ENCODE results near the gene DEGS1.
"Not testable (repeated sequence)": the region's sequence is repeated elsewhere in the genome, so short reads cannot be mapped to it uniquely, and the experiment has no call there.

Gene DEGS1

DNA sequence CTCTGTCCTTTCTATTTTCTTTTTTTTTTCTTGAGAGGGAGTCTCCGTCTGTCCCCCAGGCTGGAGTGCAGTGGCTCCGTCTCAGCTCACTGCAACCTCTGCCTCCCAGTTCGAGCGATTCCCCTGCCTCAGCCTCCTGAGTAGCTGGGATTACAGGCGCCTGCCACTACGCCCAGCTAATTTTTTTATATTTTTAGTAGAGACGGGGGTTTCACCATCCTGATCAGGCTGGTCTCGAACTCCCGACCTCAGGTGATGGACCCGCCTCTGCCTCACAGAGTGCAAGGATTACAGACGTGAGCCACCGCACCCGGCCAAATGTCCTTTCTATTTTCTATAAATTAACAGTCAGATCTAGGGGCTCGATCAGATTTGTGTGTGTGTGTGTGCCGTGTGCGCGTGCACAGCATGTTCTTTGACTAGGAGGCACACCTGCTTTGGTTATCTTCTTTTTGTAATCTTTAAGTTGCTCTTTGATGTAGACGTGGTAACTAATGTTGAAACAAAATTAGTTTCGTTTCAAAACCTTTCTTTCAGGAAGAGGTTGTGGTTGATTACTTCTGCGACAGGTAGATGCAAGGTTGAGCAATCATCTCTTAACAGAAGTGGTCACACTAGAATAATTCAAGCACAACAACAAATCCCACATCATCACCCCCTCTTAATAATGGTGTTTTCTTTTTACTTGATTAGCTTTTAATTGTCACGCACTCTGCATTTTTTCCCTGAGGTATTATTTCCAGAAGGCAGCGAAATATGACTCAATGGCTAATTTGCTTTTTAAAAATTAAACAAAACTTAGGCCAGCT is 779 bp upstream of the DEGS1 start:
- peak; percentile 58 to 85 for DNase-seq

DNA sequence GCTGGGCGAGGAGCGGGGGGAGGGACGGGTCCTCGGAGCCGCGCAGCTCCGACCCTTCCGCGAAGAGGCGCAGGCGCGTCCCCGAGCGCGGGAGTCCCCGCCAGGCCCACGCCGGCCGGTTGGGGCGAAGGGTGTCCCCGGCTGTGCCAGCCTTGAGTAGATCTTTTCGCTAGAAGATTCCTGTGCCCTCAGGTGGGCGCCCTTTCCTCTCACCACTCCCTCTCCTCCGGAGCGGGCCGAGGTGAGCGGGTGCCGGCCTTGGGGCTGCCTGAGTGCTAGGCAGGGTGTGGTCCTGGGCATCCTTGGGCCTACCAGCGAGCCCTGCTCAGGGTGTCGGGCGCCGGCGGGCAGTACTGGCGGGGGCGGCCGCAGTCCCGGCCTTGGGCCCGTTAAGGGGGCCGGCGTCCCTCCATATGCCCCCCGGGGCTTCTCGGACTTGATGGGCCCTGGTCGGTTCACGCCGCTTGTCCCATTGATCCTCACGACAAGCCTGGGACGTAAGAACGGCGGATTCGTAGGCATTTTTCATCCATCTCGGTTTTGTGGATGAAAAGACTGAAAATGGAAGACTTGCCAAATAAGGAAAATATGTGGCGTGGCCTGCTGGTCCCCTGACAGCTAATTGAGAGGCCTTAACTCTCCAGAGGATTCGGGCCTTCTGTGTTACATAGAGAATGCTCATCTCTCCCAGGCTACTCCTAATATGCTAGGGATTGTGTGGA is 712 bp downstream of the DEGS1 start:
- peak; percentile 59 to 73 for DNase-seq

DNA sequence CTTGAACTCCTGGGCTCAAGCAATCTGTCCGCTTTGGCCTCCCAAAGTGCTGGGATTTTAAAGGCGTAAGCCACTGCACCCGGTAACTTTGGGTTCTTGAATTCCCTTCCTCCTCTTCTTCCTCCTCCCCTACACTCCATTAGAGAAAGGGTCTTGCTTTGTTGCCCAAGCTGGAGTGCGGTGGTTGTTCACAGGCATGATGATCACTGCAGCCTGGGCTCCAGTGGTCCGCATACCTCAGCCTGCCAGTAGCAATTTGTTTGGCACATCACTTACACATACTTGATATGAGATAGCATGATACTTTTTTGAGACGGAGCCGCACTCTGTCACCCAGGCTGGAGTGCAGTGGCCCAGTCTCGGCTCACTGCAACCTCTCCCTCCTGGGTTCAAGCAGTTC is 2.2 kb downstream of the DEGS1 start:
- no peak for DNase-seq

DNA sequence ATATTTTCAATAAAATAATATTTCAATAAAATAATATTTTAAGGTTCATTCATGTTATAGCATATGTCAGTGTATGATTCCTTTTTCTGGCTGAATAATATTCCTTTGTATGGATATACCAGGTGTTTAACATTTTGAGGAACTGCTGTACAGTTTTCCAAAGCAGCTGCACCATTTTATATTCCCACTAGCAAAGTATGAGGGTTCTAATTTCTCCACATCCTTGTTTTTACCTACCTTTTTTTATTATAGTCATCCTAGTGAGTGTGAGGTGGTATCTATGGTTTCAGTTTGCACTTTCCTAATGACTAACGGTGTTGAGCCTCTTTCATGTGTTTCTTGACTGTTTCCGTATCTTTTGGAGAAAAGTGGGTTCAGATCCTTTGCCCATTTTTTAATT is 5.2 kb downstream of the DEGS1 start:
- no peak for DNase-seq

DNA sequence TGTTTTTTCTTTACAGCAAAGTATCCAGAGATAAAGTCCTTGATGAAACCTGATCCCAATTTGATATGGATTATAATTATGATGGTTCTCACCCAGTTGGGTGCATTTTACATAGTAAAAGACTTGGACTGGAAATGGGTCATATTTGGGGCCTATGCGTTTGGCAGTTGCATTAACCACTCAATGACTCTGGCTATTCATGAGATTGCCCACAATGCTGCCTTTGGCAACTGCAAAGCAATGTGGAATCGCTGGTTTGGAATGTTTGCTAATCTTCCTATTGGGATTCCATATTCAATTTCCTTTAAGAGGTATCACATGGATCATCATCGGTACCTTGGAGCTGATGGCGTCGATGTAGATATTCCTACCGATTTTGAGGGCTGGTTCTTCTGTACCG is 6.5 kb downstream of the DEGS1 start:
- no peak for DNase-seq

DNA sequence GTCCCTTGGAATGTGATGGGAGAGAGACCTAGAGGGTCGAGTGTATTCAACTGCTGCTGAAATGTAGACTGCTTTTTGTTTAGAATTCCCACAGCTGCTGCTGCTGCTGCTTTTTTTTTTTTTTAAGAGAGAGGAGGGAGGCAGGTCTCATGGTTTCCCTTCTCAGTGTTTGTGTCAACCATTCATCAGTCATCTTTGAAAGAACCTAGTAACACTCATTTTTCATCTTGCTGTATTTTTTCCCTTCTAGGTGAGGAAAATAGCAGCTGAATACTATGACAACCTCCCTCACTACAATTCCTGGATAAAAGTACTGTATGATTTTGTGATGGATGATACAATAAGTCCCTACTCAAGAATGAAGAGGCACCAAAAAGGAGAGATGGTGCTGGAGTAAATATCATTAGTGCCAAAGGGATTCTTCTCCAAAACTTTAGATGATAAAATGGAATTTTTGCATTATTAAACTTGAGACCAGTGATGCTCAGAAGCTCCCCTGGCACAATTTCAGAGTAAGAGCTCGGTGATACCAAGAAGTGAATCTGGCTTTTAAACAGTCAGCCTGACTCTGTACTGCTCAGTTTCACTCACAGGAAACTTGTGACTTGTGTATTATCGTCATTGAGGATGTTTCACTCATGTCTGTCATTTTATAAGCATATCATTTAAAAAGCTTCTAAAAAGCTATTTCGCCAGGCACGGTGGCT is 9.2 kb downstream of the DEGS1 start:
- no peak for DNase-seq

DNA sequence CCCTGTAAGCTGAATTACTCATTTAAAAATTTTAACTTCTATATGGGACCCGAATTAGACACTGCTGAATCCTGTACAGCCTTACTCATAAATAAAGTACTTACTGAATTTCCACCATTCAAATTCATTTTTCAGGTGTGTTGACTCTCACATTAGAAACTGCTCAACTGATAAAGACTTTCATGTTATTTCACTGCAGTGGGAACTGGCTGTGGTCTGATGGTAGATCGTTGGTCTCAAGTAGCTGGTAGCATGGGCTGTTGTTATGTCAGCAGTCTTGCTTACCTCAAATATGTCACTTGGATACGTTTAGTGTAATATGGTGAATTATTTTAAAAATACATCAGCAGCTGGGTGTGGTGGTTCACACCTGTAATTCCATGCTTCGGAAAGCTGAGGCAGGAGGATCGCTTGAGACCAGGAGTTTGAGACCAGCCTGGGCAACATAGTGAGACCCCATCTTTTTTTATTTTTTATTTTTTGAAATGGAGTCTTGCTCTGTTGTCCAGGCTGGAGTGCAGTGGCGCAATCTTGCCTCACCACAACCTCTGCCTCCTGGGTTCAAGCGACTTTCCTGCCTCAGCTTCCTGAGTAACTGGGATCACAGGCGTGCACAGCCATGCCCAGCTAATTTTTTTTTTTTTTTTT is 10.4 kb downstream of the DEGS1 start:
- no peak for DNase-seq

DNA sequence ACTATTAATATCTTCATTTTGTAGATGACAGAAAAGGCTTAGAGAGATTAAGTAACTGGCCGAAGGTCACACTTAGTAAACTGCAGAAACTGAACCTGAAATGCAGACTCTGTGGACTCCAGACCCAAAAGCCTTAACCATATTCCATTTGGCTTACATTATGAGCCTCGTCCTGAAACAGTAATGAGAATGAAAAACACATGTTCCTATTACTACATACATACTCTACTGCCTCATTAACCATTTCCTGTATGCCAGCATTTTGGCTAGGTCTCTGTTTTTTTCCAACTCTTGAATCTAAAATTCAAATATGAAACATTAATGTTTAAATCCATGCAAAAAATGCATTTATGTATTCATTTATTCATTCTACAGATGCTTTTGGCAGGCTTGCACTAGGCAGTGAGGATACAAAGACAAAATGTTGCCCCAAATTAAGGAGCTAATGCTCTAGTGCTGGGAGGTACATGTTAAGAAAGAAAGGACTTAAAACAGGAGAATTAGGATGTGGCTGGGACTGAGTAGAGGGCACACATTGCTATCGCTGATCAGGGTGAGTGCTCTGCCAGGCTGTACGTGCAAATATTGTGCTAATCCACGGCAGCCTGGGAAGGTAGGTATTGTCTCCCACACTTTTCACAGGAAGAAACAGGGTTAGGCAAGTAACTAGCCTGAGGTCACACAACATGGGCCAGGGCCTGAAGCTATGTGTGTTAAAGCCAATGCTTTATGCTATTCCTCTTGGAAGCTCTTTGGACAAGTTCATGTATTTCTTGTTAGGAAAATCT is 14.0 kb downstream of the DEGS1 start:
- DNase-seq, result no peak

DNA sequence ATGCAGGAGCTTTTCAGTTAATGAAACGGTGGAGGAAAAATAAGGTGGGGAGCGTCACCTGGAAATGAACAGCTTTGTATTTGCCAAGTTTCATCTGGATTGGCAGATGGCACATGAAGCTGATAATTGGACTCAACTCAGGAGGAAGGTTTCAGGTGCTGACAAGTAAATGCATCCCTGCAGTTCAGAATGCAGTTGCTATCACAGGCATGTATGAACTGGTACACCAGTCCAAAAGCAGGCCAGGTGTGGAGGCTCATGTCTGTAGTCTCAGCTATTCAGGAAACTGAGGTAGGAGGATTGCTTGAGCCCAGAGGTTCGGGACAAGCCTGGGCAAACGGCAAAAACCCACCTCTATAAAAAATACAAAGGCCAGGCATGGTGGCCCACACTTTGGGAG is 15.5 kb downstream of the DEGS1 start:
- no peak for DNase-seq

DNA sequence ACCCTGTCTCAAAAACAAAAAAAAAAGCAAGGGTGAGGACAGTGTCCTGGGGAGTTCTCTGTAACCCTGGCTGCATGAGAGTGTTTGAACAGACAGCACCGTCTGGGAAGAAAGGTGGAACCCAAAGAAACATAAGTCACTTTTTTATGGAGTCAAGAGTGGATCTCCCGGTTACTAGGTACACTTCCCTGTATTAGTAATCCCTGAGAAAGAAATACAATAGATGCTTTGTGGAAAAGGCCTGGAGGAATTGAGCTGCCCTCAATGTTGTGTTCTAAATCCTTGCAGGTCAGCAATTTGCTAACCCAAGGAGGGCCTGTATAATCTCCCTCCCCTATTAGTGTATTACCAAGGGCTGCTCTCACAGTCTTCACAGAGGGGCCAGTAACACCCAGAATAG is 16.6 kb downstream of the DEGS1 start:
- DNase-seq, result no peak

DNA sequence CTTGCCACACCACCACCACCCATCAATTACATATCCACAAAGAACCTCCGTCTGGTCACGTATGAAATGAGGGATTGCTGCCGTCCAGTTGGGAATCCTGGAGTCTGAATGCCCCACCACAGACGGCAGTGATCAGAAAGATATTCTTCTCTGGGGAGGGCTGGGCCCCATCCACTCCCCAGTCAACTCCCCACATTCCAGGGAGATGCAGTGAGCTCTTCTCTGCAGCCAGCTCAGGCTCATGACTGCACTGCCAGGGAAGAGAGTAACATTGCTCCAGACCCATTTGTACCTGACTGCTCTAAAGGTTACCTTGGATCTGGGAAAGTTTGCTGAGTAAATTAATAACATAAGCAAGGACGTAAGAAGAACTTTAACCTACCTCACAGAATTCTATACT is 18.3 kb downstream of the DEGS1 start:
- DNase-seq, result no peak

DNA sequence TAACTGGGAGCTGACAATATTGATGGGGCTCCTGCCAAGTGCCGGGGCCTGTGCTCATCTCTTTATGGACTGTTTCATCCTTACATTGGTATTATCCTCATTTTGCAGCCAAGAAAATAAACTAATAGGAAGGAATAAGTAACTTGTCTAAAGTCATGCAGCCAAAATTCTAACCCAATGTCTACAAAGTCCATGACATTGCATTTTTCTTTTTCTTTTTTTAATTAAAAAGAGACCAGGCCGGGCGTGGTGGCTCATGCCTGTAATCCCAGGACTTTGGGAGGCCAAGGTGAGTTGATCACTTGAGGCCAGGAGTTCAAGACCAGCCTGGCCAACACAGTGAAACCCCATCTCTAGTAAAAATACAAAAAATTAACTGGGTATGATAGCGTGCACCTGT is 18.8 kb downstream of the DEGS1 start:
- no peak for DNase-seq

DNA sequence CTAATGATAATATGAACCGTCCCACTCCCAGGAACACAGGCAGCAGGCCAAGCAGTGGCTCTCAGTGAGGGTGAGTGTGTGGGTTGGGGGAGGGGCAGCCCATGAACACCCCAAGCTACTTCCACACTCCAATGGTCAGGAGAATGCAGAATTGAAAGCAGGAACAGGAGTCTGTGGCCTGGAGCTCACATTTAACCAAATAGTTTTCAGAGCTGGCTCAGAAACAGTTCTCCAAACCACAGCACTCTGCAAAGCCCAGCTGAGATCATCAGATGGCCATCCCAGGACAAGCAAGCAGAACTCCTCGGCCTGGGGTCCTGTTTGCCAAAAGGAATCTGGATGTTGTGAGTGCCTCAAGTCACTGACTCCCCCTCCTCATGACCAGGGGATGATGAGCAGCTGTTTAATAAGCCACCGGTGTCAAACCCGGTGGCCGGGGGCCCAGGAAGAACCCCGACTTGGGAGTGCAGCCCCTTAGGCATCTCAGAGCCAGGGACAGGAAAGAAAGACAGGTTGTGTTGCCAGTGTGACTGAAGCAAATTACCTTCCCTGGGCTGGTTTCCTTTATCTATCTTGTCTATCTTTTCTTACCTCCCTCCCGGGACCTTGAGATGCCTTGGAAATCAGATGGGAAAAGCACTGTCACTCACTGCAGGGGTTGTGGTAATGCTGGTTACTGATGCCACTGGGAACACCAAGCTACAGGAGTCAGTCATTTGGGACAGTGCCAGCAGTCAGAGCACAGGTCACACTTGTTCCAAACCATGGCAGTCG is 20.4 kb downstream of the DEGS1 start:
- peak in 1 of 2 donors; percentile 51 for DNase-seq

DNA sequence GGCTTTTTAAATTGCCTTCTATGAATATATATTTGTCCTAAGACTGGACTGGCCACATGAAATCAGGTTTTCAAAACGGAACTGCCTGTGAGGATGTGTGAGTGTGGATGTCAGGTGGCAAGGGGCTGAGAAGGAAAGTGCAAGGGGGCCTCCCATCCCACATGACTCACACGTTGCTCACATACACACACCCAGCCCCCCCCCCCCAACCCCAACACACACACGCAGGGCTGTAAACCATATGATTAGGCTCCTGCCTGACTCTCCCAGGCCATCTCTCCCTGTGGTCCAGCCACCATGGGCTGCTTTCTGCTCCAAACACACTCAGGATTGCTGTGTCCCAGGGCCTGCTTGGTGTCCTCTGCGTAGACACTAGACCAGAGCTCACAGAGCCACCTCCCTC is 22.4 kb downstream of the DEGS1 start:
- DNase-seq, result peak; percentile 21 to 57

DNA sequence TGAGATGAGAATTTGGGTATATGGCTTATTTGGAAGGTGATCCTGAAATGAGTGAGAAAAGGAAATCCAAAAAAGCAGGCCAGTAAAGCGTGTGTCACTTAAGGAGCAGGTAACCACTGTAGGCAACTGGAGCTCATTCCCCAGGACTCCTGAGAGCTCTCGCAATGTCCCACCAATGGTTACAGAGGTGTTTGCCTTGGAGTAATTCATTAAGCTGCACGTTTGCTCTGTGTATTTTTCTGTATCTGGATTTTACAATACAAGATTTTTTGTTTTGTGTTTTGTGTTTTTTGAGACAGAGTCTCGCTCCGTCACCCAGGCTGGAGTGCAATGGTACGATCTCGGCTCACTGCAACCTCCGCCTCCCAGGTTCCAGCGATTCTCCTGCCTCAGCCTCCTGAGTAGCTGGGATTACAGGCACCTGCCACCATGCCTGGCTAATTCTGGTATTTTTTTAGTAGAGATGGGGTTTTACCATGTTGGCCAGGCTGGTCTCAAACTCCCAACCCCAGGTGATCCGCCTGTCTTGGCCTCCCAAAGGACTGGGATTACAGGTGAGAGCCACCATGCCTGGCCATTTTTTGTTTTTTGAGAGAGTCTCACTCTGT is 23.0 kb downstream of the DEGS1 start:
- not testable (repeated sequence) for DNase-seq

DNA sequence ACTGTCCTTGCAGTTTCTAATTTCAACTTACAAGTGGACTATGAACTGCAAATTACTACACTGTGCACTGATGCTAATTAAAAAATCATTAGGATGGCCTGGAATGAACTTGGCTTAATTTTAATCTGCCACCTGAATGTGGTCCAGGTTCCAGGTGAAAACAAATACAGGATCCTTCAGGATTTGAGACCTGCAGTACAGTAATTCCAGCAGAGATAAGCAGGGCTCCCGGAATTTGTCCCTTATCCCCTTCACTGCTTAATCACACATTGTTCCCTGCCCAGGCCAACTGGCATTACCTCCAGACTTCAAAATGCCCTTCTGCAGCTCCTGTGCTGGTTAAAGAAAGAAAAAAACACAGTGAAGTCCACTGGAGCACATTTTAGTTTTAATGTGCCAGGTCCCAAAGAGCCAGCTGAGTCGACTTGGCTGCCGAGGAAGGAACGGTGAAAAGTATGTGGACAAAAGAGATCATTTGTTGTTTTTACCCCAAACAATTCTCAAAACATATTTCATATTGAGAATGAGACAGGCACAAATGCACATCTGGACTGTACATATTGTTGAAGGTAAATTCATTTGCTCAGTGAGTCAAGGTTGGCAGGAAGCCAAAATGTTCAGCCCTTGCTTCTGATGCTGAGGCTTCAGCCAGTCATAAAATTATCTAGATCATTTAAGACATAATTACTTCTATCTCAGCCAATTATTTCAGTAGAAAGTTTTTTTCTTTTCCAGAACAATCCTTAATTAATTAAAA is 28.3 kb downstream of the DEGS1 start:
- no peak for DNase-seq

DNA sequence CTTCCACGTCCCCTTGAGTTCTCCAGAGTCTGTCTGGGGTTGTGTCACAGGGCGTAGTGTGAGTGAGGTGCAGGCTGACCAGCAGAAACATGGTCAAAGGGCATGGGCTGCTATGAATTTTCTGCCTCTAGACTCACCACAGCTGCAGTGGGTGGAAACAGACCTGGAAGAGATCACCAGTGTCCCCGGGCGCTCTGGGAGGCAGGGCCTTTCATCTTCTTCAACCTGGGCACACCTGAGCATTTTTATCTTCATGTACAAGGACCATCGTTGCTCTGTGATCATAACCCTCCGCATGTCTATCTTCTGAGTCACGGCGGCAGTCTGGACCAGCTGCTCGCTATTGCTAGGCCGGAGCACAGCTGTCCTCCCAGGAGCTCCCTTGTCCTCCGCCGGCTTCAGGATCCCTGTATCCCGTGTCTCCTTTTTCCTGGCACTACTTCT is 29.6 kb downstream of the DEGS1 start:
- no peak for DNase-seq

DNA sequence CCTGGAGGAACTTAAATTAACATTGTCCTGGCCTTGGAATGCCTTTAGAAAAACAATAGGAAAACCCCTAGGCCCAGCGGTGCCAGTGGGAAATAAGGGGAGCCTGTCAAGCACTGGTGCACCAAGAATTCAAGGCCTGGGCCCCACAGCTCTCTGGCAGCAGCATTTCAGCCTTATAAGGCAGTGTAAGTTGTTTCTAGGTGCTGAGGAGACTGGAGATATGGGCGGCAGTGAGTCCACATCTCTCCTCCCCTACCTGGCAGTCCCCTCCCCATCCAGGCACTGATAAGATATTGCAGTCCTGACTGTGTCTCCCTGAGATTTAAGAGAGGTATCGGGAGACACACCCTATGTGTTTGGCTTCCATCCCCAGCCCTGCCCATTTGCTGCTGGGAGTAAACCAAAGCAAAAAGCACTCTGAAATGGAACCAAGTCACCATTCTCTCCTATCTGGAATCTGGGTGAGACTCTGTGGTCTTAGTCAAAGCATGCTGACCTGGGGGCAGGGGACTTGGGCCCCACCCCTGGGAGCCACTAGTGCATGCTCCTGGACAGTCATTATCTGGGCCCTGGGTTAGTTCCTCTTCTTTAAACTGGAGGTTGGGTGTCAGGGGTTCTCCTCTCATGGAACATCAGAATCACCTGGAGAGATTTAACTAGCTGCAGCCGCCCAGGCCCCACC is 30.5 kb downstream of the DEGS1 start:
- no peak for DNase-seq

DNA sequence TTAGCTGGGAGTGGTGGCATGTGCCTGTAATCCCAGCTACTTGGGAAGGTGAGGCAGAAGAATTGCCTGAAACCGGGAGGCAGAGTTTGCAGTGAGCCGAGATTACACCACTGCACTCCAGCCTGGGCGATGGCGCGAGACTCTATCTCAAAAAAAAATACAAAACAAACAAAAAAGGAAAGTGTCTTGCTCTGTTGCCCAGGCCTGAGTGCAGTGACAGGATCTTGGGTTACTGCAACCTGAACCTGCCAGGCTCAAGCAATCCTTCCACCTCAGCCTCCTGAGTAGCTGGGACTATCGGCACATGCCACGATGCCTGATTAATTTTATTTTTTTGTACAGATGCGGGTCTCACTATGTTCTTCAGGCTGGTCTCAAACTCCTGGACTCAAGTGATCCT is 33.3 kb downstream of the DEGS1 start:
- DNase-seq, result no peak

All from CD4-positive, alpha-beta T cell treated with Interferon alpha-2 for 1 hour (primary cell).